Loucy (cell line): ENCODE data around the gene C1RL.

ENCODE experiments used
- H2AFZ ChIP-seq: fragments of 200-600 bp; sonication (generic); 2 replicates; pipeline ENCODE4 v1.6.0; 2016; ENCODE audit warnings: antibody characterized with exemption, mild to moderate bottlenecking, low read length, moderate library complexity
- H3F3A ChIP-seq: fragments of 200-600 bp; 2 replicates; pipeline ENCODE4 v1.6.0; 2016; ENCODE audit warnings: antibody characterized with exemption, low read depth, mild to moderate bottlenecking
- H3K27me3 ChIP-seq: fragments of 200-600 bp; sonication (generic); 2 replicates; pipeline ENCODE4 v1.6.1; 2014; ENCODE audit warnings: low read length, mild to moderate bottlenecking; ENCODE audit not compliant: insufficient read depth, poor library complexity, severe bottlenecking
- H3K36me3 ChIP-seq: fragments of 200-600 bp; sonication (generic); 2 replicates; pipeline ENCODE4 v1.6.1; 2016; ENCODE audit warnings: low read length; ENCODE audit not compliant: insufficient read depth
- H3K4me1 ChIP-seq: fragments of 200-600 bp; sonication (generic); 2 replicates; pipeline ENCODE4 v1.5.1; 2014; ENCODE audit warnings: low read length, mild to moderate bottlenecking; ENCODE audit not compliant: insufficient read depth, poor library complexity, severe bottlenecking
- H3K4me2 ChIP-seq: fragments of 200-600 bp; sonication (generic); 2 replicates; pipeline ENCODE4 v1.6.0; 2014; ENCODE audit warnings: antibody characterized with exemption, low read length, low read depth, mild to moderate bottlenecking; ENCODE audit not compliant: poor library complexity, severe bottlenecking
- H3K4me3 ChIP-seq: fragments of 200-600 bp; sonication (generic); 2 replicates; pipeline ENCODE4 v1.5.1; 2014; ENCODE audit warnings: low read length, mild to moderate bottlenecking, mixed read lengths; ENCODE audit not compliant: poor library complexity, severe bottlenecking
- H3K79me2 ChIP-seq: fragments of 200-600 bp; sonication (generic); 2 replicates; pipeline ENCODE4 v1.6.1; 2014; ENCODE audit warnings: low read length; ENCODE audit not compliant: insufficient read depth
- H3K9ac ChIP-seq: fragments of 200-600 bp; sonication (generic); 2 replicates; pipeline ENCODE4 v1.6.0; 2014; ENCODE audit warnings: mild to moderate bottlenecking, low read depth, low read length, moderate library complexity; ENCODE audit not compliant: poor library complexity, severe bottlenecking
- H3K9me2 ChIP-seq: fragments of 200-600 bp; sonication (generic); replicated peaks from 2 replicates; pipeline ENCODE4 v1.6.1; 2016; ENCODE audit warnings: low read depth, low read length, mixed read lengths
- H3K9me3 ChIP-seq: fragments of 200-600 bp; sonication (generic); 2 replicates; pipeline ENCODE4 v1.6.1; 2014; ENCODE audit warnings: mild to moderate bottlenecking, antibody characterized with exemption, low read length, low read depth; ENCODE audit not compliant: insufficient read depth
- H4K20me1 ChIP-seq: fragments of 200-600 bp; sonication (generic); 2 replicates; pipeline ENCODE4 v1.6.0; 2014; ENCODE audit warnings: antibody characterized with exemption, low read length, mild to moderate bottlenecking; ENCODE audit not compliant: insufficient read depth, poor library complexity, severe bottlenecking
- EZH2phosphoT487 ChIP-seq: fragments of 200-600 bp; IDR thresholded peaks from 2 replicates; pipeline ENCODE4 v1.6.1; 2018; ENCODE audit warnings: antibody characterized with exemption, mild to moderate bottlenecking, moderate library complexity, borderline replicate concordance
- TF ChIP-seq, protein P1 (sequence below): fragments of 200-600 bp; sonication (generic); conservative IDR thresholded peaks from 2 replicates; pipeline ENCODE4 v1.5.1; 2014; ENCODE audit warnings: mild to moderate bottlenecking, antibody characterized with exemption, low read length

The C1RL gene

DNA sequence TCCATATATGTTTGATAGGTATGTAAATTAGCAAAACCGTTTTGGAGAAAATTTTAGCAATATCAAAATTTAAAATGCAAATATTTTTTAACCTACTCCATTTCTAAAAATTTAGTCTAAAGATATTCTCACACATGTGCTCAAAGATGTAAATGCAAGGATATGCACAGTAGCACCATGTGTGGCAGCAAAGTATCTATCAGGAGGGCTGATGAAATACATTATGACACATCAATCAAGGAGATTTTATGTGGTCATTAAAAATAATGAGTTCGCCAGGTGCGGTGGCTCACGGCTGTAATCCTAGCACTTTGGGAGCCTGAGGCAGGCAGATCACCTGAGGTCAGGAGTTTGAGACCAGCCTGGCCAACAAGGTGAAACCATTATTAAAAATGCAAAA is 8.8 kb downstream of the C1RL start:
- H3K9me3 ChIP-seq: no peaks in the 10 kb centered on the region
- H3F3A ChIP-seq: no peaks in the 10 kb centered on the region
- H3K9me2 ChIP-seq: no peaks in the 10 kb centered on the region
- H3K4me1 ChIP-seq: peaks cover 12% of the 10 kb centered on the region
- no peak overlapping the region for H3K4me2 ChIP-seq
- H3K9ac ChIP-seq: no peak overlapping the region
- no peak overlapping the region for H3K4me3 ChIP-seq
- H4K20me1 ChIP-seq: no peaks in the 10 kb centered on the region
- no peaks in the 10 kb centered on the region for H3K79me2 ChIP-seq
- H3K36me3 ChIP-seq: no peaks in the 10 kb centered on the region
- TF ChIP-seq, protein P1, sequence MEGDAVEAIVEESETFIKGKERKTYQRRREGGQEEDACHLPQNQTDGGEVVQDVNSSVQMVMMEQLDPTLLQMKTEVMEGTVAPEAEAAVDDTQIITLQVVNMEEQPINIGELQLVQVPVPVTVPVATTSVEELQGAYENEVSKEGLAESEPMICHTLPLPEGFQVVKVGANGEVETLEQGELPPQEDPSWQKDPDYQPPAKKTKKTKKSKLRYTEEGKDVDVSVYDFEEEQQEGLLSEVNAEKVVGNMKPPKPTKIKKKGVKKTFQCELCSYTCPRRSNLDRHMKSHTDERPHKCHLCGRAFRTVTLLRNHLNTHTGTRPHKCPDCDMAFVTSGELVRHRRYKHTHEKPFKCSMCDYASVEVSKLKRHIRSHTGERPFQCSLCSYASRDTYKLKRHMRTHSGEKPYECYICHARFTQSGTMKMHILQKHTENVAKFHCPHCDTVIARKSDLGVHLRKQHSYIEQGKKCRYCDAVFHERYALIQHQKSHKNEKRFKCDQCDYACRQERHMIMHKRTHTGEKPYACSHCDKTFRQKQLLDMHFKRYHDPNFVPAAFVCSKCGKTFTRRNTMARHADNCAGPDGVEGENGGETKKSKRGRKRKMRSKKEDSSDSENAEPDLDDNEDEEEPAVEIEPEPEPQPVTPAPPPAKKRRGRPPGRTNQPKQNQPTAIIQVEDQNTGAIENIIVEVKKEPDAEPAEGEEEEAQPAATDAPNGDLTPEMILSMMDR: no peak
- TF ChIP-seq EZH2phosphoT487: no peak
- H2AFZ ChIP-seq: no peak overlapping the region
- H3K27me3 ChIP-seq: no peaks in the 10 kb centered on the region

DNA sequence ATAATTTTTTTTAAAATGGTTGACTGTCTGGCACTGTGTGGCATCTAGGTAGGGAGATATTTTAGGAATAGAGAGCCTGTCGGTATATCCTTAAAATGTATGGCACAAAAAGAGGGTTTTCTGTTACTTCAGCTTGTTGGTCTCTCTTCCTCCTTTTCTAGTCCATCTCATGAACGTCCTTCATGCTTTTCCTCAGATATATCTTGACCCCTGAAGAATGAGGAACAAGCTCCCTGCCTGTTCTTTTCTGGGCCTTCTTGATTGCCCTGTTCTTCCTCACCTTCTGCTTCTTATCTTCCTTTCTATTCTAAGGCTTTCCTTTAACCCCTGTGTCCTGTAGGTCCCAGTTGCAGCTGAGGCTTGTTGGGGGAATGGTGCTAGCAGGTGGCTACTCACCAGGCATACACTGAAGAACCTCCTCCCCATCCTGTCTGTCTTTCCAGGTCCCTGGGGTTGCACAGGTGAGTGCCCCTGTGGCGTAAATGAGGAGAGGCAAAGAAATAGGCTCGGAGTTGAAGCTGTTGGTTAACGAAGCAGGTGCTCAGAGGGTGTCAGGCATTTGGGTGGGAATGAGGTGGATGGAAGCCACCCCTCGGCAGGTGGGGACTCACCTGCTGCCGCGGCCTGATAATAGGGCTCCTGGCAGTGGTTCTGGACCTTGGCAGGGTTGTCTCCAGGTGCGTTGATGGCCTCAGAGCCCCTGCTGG is 9.6 kb downstream of the C1RL start:
- no peak overlapping the region for H2AFZ ChIP-seq
- no peaks in the 10 kb centered on the region for H4K20me1 ChIP-seq
- no peak overlapping the region for H3K9ac ChIP-seq
- no peak overlapping the region for H3K4me2 ChIP-seq
- H3K9me2 ChIP-seq: no peaks in the 10 kb centered on the region
- H3K4me1 ChIP-seq: peaks cover 12% of the 10 kb centered on the region
- no peaks in the 10 kb centered on the region for H3K9me3 ChIP-seq
- TF ChIP-seq, protein P1: no peak
- TF ChIP-seq EZH2phosphoT487: no peak
- H3K4me3 ChIP-seq: no peak overlapping the region
- no peaks in the 10 kb centered on the region for H3K27me3 ChIP-seq
- H3F3A ChIP-seq: no peaks in the 10 kb centered on the region
- H3K79me2 ChIP-seq: no peaks in the 10 kb centered on the region
- H3K36me3 ChIP-seq: no peaks in the 10 kb centered on the region

DNA sequence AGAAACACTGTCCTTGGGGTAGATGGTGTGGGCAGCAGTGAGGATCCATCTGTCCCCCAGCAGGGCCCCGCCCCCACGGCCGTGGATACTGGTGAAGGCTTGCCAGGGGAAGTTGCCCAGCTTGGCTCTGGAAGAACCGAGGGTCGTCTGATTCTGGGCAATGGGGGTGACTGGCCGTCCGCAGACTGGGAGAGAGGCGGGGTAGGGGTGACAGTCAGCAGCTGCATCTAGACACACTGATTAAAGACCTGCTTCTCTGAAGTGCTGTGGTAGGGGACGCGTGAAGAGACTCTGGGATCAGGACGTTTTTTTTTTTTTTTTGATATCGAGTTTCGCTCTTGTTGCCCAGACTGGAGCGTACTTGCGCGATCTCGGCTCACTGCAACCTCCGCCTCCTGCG is 12.0 kb downstream of the C1RL start:
- TF ChIP-seq, protein P1: no peak
- no peak for TF ChIP-seq EZH2phosphoT487
- H3K4me1 ChIP-seq: peaks cover 3% of the 10 kb centered on the region
- no peaks in the 10 kb centered on the region for H4K20me1 ChIP-seq
- H3K4me3 ChIP-seq: no peak overlapping the region
- no peak overlapping the region for H2AFZ ChIP-seq
- H3F3A ChIP-seq: no peaks in the 10 kb centered on the region
- H3K79me2 ChIP-seq: no peaks in the 10 kb centered on the region
- H3K27me3 ChIP-seq: no peaks in the 10 kb centered on the region
- H3K9me2 ChIP-seq: no peaks in the 10 kb centered on the region
- no peaks in the 10 kb centered on the region for H3K36me3 ChIP-seq
- no peak overlapping the region for H3K4me2 ChIP-seq
- no peaks in the 10 kb centered on the region for H3K9me3 ChIP-seq
- H3K9ac ChIP-seq: no peak overlapping the region
